ENCODE measurements around the gene TTR. TPM values are rescaled to one million over a fixed set of nuclear protein-coding genes. Genes with fewer than 3 reads are reported as not detected.

TTR gene
- total and polyA plus RNA-seq, 9 of the 15 experiments (the other 6 are each of a cell fraction or from before 2014, with no cell fraction given) = 0.17 to 0.53 TPM; not detected in 7

DNA sequence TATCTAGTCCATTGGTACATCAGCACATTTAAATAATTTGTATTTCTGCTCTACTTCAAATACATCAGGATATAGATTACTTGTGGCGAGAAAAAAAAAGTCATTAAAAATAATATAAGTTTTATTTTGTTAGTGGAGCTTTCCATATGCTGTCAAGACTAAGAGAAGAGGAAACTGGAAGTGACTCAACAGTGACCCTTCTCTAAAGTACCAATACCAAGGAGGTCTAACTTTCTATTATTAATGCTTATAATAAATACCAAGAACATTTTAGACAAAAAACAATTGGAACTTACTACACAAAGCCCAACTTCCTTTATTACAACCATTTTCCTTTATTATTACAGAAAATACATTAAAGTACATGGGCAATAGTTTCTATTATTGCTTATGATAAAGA, 39.8 kb downstream of the TTR start:
- Histone ChIP-seq H3K36me3 (ENCODE audit: control insufficient read depth, insufficient read depth, low read length) (no peaks in the 10 kb centered on the region), H3K27me3 (ENCODE audit: control insufficient read depth in 2 of 2, insufficient read depth in 2 of 2, low read length in 2 of 2) (peaks cover 0 to 6% of the 10 kb centered on the region in 2 experiments; a peak in 1 of 5 replicates), H4K20me1 (replicated peaks; ENCODE audit: control insufficient read depth, insufficient read depth, low read length) (no peaks in the 10 kb centered on the region), H3K79me2 (ENCODE audit: control insufficient read depth, insufficient read depth, low read length) (no peaks in the 10 kb centered on the region), H3K4me1 (replicated peaks in 1 of 2; ENCODE audit: control insufficient read depth in 2 of 2, insufficient read depth in 2 of 2, low read length in 2 of 2) (no peaks in the 10 kb centered on the region; a peak in 2 of 5 replicates), H3K9ac (ENCODE audit: insufficient read depth in 1 of 2, low read depth in 2 of 2, low read length in 2 of 2) (no peak overlapping the region), H3K4me3 (no peak overlapping the region), H3K9me1 (ENCODE audit: control insufficient read depth, insufficient read depth, low read length) (no peaks in the 10 kb centered on the region), H3K27ac (ENCODE audit: extremely low read depth, low read depth, low read length) (no peak overlapping the region), H2AFZ (ENCODE audit: low read depth, low read length) (no peak overlapping the region), H3K9me3 (replicated peaks; ENCODE audit: control insufficient read depth, insufficient read depth, low read depth, low read length) (no peaks in the 10 kb centered on the region), H3K4me2 (ENCODE audit: insufficient read depth, low read length) (no peak overlapping the region)
- in situ Hi-C loops (cut with MboI) = no loop called here
- POLR2A ChIA-PET = no interaction called here
- no peak for DNase-seq (ENCODE audit: extremely low read depth in 1 of 4, low spot score in 3 of 4)
- BruUV-seq (replicated peaks) = no TSS peak
- ATAC-seq = no peak
- intact Hi-C loops (cut with micrococcal nuclease) = loop anchor here (10.0 kb wide), 1 partner anchor 193 kb away; no protein-coding TSS in a partner anchor
- FAIRE-seq = no peak
- 25% methylated on average over 1 of the region's 1 CpG for WGBS (ENCODE audit: insufficient coverage, low coverage, missing lambda C conversion rate)
- CTCF ChIA-PET (ENCODE audit: low intra/inter-chr PET ratio) = interaction anchor here (1.0 kb wide), 1 partner anchor 921 kb away, joined by 3 read pairs; no protein-coding TSS in a partner anchor
- TF ChIP-seq ZNF316 (IDR thresholded peaks at IDR 0.05) (no peak), ZBTB8A (IDR thresholded peaks at IDR 0.05; ENCODE audit: partially characterized antibody) (no peak), CBX8 (IDR thresholded peaks at IDR 0.05; ENCODE audit: borderline replicate concordance, extremely low read depth, low read depth, low read length, poor library complexity, severe bottlenecking) (no peak), KLF10 (CRISPR knock-in tag; IDR thresholded peaks at IDR 0.05) (no peak), CCAR2 (IDR thresholded peaks at IDR 0.05; ENCODE audit: low read depth, low read length) (no peak), ZC3H11A (IDR thresholded peaks at IDR 0.05; ENCODE audit: low read depth, low read length) (no peak), HNRNPH1 (optimal IDR thresholded peaks at IDR 0.05; ENCODE audit: low read depth, low read length) (no peak), ARID4B (CRISPR knock-in tag; IDR thresholded peaks at IDR 0.05) (no peak), ZNF263 (CRISPR knock-in tag; IDR thresholded peaks at IDR 0.05; ENCODE audit: borderline replicate concordance) (no peak), ILK (tag; IDR thresholded peaks at IDR 0.05; ENCODE audit: borderline replicate concordance, low read depth) (no peak), ZNF785 (CRISPR knock-in tag; IDR thresholded peaks at IDR 0.05) (no peak), NEUROD1 (IDR thresholded peaks at IDR 0.05; ENCODE audit: borderline replicate concordance, low read depth, low read length, partially characterized antibody) (no peak)
